Sigmoid colon (tissue), 4 donors: Measurements from ENCODE around the gene NUP214.

Source experiments
- POLR2A ChIP-seq, 2 donors: fragments of 450-650 bp; IDR thresholded peaks; one replicate each; pipeline ENCODE4 v1.6.1; 2016; ENCODE audit warnings: antibody characterized with exemption in 2 of 2, mild to moderate bottlenecking in 2 of 2, moderate library complexity in 2 of 2
- POLR2AphosphoS5 ChIP-seq, 4 donors: sonication (generic); formaldehyde crosslinking; IDR thresholded peaks; one replicate each; pipeline ENCODE4 v1.6.1; 2017; ENCODE audit warnings: antibody characterized with exemption in 4 of 4
- TF ChIP-seq, protein P1 (sequence below), 4 experiments: fragments of 450-650 bp in 3 of 4; fragments of 200-600 bp in 1 of 4; IDR thresholded peaks; one replicate each; pipeline ENCODE4 v1.5.1; 2016 to 2019; ENCODE audit warnings: antibody characterized with exemption in 4 of 4, mild to moderate bottlenecking in 3 of 4, moderate library complexity in 2 of 4

DNA sequence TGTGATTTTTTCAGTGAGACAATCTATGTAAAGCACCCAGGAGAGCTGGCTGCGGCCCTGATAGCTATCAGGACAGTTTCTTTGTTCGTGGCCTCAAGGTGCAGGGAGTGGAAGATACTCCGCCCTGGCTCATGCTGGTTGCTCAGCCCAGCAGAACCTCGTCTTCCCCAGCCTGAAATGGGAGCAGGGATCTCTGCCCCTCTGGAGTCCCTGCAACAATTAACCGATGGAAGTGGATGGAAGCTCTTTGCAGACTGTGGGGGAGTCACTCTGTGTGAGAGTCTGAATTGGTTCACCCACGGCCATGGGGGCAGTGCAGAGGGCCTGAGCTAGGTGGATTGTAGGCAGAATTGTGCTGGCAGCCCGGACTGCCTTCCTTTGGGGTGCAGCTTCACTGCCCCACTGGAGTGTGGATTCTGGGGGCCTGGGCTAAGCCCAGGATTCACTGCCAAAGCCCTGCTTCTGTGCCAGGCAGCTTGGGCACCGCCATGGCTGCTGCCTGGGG lies 26.2 kb upstream of the NUP214 start:
- TF ChIP-seq, protein P1, sequence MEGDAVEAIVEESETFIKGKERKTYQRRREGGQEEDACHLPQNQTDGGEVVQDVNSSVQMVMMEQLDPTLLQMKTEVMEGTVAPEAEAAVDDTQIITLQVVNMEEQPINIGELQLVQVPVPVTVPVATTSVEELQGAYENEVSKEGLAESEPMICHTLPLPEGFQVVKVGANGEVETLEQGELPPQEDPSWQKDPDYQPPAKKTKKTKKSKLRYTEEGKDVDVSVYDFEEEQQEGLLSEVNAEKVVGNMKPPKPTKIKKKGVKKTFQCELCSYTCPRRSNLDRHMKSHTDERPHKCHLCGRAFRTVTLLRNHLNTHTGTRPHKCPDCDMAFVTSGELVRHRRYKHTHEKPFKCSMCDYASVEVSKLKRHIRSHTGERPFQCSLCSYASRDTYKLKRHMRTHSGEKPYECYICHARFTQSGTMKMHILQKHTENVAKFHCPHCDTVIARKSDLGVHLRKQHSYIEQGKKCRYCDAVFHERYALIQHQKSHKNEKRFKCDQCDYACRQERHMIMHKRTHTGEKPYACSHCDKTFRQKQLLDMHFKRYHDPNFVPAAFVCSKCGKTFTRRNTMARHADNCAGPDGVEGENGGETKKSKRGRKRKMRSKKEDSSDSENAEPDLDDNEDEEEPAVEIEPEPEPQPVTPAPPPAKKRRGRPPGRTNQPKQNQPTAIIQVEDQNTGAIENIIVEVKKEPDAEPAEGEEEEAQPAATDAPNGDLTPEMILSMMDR (IDR thresholded peaks at IDR 0.05), result no peak
- TF ChIP-seq POLR2AphosphoS5 (IDR thresholded peaks at IDR 0.05), result no peak
- TF ChIP-seq POLR2A (IDR thresholded peaks at IDR 0.05), result no peak
